Panc1 (cell line): ENCODE data around the gene KLHDC8A.

ENCODE experiments used
- SIN3A ChIP-seq: IDR thresholded peaks from 2 replicates; pipeline ENCODE4 v1.6.1; 2012; ENCODE audit warnings: low read depth, mild to moderate bottlenecking, low read length, moderate library complexity, borderline replicate concordance; ENCODE audit not compliant: insufficient read depth
- TF ChIP-seq, protein P1 (sequence below): fragments of 450-650 bp; IDR thresholded peaks from 2 replicates; pipeline ENCODE4 v1.5.1; 2017; ENCODE audit warnings: mild to moderate bottlenecking

DNA sequence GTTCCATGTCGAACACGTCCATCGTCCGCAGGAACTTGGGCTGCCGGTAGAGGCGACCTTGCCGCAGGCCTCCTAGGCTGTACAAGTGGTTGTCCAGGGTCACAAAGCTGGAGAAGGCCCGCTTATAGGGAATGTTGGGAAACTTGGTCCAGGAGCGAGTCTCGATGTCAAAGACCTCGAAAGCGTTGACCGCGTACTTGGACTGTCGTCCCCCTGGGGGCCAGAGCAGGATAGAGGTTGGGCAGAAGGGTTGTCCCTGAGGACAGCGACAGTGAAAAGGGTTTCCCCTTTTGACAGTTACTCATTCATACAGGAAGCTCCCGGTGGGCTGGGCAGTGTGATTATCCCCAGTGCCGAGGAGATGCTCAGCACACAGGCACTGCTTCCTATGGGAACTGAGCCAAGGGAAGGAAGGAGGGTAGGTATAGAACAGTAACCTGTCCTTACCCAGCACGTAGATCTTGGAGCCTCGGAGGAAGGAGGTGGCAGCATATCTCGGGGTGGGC is 17.5 kb downstream of the KLHDC8A start:
- TF ChIP-seq, protein P1, sequence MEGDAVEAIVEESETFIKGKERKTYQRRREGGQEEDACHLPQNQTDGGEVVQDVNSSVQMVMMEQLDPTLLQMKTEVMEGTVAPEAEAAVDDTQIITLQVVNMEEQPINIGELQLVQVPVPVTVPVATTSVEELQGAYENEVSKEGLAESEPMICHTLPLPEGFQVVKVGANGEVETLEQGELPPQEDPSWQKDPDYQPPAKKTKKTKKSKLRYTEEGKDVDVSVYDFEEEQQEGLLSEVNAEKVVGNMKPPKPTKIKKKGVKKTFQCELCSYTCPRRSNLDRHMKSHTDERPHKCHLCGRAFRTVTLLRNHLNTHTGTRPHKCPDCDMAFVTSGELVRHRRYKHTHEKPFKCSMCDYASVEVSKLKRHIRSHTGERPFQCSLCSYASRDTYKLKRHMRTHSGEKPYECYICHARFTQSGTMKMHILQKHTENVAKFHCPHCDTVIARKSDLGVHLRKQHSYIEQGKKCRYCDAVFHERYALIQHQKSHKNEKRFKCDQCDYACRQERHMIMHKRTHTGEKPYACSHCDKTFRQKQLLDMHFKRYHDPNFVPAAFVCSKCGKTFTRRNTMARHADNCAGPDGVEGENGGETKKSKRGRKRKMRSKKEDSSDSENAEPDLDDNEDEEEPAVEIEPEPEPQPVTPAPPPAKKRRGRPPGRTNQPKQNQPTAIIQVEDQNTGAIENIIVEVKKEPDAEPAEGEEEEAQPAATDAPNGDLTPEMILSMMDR = no peak
- no peak for TF ChIP-seq SIN3A
